Measurements from ENCODE around the gene HTR3A.
"Not testable (repeated sequence)": the region's sequence is repeated elsewhere in the genome, so short reads cannot be mapped to it uniquely, and the experiment has no call there.

Gene HTR3A

GRCh38 chr11:113935858-113936257, 39.0 kb upstream of the HTR3A start:
- Histone ChIP-seq H3K4me3 (no peak overlapping the region), H3K27me3 (peaks cover 0 to 2% of the 10 kb centered on the region in 2 donors), H3K27ac (no peak overlapping the region), H3K4me1 (no peaks in the 10 kb centered on the region), H3K36me3 (no peaks in the 10 kb centered on the region), H3K9me3 (no peaks in the 10 kb centered on the region)
- DNase-seq, result no peak
- intact Hi-C loops (cut with DNase I; ENCODE audit: low total_unique reads), result no loop called here
- TF ChIP-seq CTCF (IDR thresholded peaks at IDR 0.05), result no peak

- intact Hi-C loops (cut with DNase I; ENCODE audit: low total_unique reads), result no loop called here
- peaks cover 0 to under 1% of the 10 kb centered on the region in 2 donors for H3K27me3 ChIP-seq
These were observed 37.0 kb upstream of the HTR3A start for GRCh38 chr11:113937918-113938317.

GRCh38 chr11:113942256-113942655, 32.7 kb upstream of the HTR3A start:
- no peak overlapping the region for H3K27ac ChIP-seq
- no peak for TF ChIP-seq CTCF (IDR thresholded peaks at IDR 0.05)
- H3K9me3 ChIP-seq, result no peaks in the 10 kb centered on the region
- DNase-seq, result no peak
- peaks cover 0 to 8% of the 10 kb centered on the region in 2 donors for H3K27me3 ChIP-seq
- H3K4me1 ChIP-seq, result no peaks in the 10 kb centered on the region
- H3K36me3 ChIP-seq, result no peaks in the 10 kb centered on the region
- no peak overlapping the region for H3K4me3 ChIP-seq
- intact Hi-C loops (cut with DNase I; ENCODE audit: low total_unique reads), result no loop called here

More at GRCh38 chr11:113937918-113938317, 37.0 kb upstream of the HTR3A start:
- no peak for TF ChIP-seq CTCF (IDR thresholded peaks at IDR 0.05)
- no peak overlapping the region for H3K4me3 ChIP-seq
- DNase-seq, result no peak
- no peaks in the 10 kb centered on the region for H3K36me3 ChIP-seq
- no peak overlapping the region for H3K27ac ChIP-seq
- no peaks in the 10 kb centered on the region for H3K9me3 ChIP-seq
- no peaks in the 10 kb centered on the region for H3K4me1 ChIP-seq

- H3K36me3 ChIP-seq; H3K4me1 ChIP-seq; intact Hi-C loops (cut with DNase I; ENCODE audit: low total_unique reads); H3K27ac ChIP-seq; H3K4me3 ChIP-seq; H3K9me3 ChIP-seq; DNase-seq: not testable (repeated sequence)
- H3K27me3 ChIP-seq, result peaks cover 0 to 16% of the 10 kb centered on the region in 2 donors
These were observed 28.7 kb upstream of the HTR3A start for GRCh38 chr11:113946162-113946561.

GRCh38 chr11:113947994-113948393, 26.9 kb upstream of the HTR3A start:
- intact Hi-C loops (cut with DNase I; ENCODE audit: low total_unique reads), result no loop called here
- TF ChIP-seq CTCF (IDR thresholded peaks at IDR 0.05), result no peak

GRCh38 chr11:113949891-113950290, 25.0 kb upstream of the HTR3A start:
- no peaks in the 10 kb centered on the region for H3K9me3 ChIP-seq
- peaks cover 0 to 31% of the 10 kb centered on the region in 2 donors for H3K27me3 ChIP-seq
- no peaks in the 10 kb centered on the region for H3K36me3 ChIP-seq
- no peak for DNase-seq
- H3K4me1 ChIP-seq, result no peaks in the 10 kb centered on the region
- H3K4me3 ChIP-seq, result no peak overlapping the region
- no peak for TF ChIP-seq CTCF (IDR thresholded peaks at IDR 0.05)
- H3K27ac ChIP-seq, result no peak overlapping the region
- intact Hi-C loops (cut with DNase I; ENCODE audit: low total_unique reads), result no loop called here

More at GRCh38 chr11:113947994-113948393, 26.9 kb upstream of the HTR3A start:
- H3K27ac ChIP-seq, result no peak overlapping the region
- H3K27me3 ChIP-seq, result peaks cover 0 to 28% of the 10 kb centered on the region in 2 donors
- H3K9me3 ChIP-seq, result no peaks in the 10 kb centered on the region
- H3K36me3 ChIP-seq, result no peaks in the 10 kb centered on the region
- H3K4me3 ChIP-seq, result no peak overlapping the region
- no peaks in the 10 kb centered on the region for H3K4me1 ChIP-seq
- DNase-seq, result no peak

All from tibial artery (tissue), 4 donors.